Mammary epithelial cell (primary cell): ENCODE data around the gene HDAC4.

Experiments
- EZH2 ChIP-seq: IDR thresholded peaks from 2 replicates; pipeline ENCODE4 v1.6.1; 2012; ENCODE audit warnings: low read length, inconsistent platforms, borderline replicate concordance
- TF ChIP-seq, protein P1 (sequence below), 2 donors: IDR thresholded peaks in 1 of 2; conservative IDR thresholded peaks in 1 of 2; 2 replicates each; pipeline ENCODE4 v1.5.1; 2011 to 2012; ENCODE audit warnings: inconsistent platforms in 2 of 2, low read length in 2 of 2, mild to moderate bottlenecking in 2 of 2, control low read depth in 1 of 2, low read depth in 1 of 2; ENCODE audit not compliant: insufficient read depth in 1 of 2; ENCODE audit errors: extremely low read depth in 1 of 2

DNA sequence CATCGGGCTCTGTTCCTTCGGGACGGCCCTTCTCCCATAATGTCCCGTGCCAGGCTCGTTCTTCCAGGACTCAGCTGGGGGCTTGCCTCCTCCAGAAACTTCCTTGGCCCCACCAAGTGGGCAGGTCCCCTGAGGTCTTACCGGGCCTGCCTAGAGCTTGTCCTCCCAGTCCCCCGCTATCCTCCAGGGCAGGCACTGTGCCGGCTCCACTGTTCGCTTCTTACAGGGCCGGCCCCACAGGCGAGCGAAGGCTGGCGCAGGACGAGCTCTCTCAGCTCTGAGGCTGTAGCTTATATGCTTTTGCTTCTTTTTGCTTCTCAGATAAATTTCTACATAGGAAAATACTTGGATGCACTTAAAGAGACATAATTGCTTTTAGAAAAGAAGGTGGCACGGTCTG is 323.6 kb downstream of the HDAC4 start:
- TF ChIP-seq, protein P1, sequence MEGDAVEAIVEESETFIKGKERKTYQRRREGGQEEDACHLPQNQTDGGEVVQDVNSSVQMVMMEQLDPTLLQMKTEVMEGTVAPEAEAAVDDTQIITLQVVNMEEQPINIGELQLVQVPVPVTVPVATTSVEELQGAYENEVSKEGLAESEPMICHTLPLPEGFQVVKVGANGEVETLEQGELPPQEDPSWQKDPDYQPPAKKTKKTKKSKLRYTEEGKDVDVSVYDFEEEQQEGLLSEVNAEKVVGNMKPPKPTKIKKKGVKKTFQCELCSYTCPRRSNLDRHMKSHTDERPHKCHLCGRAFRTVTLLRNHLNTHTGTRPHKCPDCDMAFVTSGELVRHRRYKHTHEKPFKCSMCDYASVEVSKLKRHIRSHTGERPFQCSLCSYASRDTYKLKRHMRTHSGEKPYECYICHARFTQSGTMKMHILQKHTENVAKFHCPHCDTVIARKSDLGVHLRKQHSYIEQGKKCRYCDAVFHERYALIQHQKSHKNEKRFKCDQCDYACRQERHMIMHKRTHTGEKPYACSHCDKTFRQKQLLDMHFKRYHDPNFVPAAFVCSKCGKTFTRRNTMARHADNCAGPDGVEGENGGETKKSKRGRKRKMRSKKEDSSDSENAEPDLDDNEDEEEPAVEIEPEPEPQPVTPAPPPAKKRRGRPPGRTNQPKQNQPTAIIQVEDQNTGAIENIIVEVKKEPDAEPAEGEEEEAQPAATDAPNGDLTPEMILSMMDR (conservative IDR thresholded peaks at IDR 0.05 in 1 of 2, IDR thresholded peaks at IDR 0.05 in 1 of 2; ENCODE audit: extremely low read depth in 1 of 2, insufficient read depth in 1 of 2, low read depth in 1 of 2, low read length in 2 of 2): no peak
- TF ChIP-seq EZH2: no peak
